ENCODE data around the gene POLR3H.
"Not testable (repeated sequence)": the region's sequence is repeated elsewhere in the genome, so short reads cannot be mapped to it uniquely, and the experiment has no call there.

Gene POLR3H

DNA sequence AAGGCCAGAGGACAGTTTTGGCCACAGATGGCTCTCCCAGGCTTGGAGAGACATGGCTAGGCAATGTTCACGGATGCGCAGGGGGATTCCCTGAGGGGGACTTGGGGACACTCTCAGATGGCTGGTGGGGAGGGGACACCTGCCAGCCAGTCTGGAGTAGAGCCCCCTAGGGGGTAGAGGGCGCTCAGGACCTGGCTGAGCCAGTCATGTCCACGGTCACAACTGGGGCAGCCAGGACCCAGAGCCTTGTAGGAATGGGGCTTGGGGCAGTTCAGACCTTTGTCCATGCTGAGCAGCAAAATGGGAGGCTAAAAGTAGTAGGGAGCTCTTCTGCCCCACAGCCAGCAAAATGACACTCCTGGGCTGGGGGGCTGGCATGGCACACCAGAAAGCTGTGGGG is 18.2 kb upstream of the POLR3H start:
- Mint-ChIP-seq H3K9me3 (no peaks in the 10 kb centered on the region), H3K36me3 (ENCODE audit: low read depth) (no peaks in the 10 kb centered on the region), H3K27me3 (ENCODE audit: low read depth, poor library complexity) (peaks cover 12% of the 10 kb centered on the region), H3K4me1 (peaks cover 58% of the 10 kb centered on the region), H3K27ac (no peak overlapping the region), H3K4me3 (peak overlapping the region; percentile 39)
- DNase-seq, result no peak
- TF ChIP-seq, protein P1, sequence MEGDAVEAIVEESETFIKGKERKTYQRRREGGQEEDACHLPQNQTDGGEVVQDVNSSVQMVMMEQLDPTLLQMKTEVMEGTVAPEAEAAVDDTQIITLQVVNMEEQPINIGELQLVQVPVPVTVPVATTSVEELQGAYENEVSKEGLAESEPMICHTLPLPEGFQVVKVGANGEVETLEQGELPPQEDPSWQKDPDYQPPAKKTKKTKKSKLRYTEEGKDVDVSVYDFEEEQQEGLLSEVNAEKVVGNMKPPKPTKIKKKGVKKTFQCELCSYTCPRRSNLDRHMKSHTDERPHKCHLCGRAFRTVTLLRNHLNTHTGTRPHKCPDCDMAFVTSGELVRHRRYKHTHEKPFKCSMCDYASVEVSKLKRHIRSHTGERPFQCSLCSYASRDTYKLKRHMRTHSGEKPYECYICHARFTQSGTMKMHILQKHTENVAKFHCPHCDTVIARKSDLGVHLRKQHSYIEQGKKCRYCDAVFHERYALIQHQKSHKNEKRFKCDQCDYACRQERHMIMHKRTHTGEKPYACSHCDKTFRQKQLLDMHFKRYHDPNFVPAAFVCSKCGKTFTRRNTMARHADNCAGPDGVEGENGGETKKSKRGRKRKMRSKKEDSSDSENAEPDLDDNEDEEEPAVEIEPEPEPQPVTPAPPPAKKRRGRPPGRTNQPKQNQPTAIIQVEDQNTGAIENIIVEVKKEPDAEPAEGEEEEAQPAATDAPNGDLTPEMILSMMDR (IDR thresholded peaks at IDR 0.05), result no peak

DNA sequence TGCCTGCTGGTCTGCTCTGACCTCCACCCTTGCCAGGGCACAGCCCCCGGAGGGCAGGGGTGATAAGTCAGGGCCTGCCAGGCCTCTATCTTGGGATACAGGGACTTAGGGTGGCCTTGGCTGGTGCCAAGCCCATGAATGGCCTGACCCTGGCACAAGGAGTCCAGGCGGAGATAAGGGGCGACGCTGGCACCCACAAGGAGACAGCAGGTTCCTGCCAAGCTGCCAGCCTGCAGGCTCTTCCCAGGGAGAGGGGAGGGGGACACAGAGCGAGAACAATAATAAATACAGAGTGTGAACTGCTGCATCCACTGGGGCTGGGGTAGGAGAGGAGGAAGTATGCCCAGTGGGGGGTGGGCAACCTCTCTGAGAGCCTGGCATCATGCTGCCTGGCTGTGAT is 17.5 kb upstream of the POLR3H start:
- Mint-ChIP-seq H3K9me3 (no peaks in the 10 kb centered on the region), H3K36me3 (ENCODE audit: low read depth) (no peaks in the 10 kb centered on the region), H3K27ac (no peak overlapping the region), H3K4me3 (no peak overlapping the region), H3K27me3 (ENCODE audit: low read depth, poor library complexity) (peaks cover 12% of the 10 kb centered on the region), H3K4me1 (peaks cover 65% of the 10 kb centered on the region)
- DNase-seq, result no peak
- TF ChIP-seq, protein P1 (IDR thresholded peaks at IDR 0.05), result no peak

DNA sequence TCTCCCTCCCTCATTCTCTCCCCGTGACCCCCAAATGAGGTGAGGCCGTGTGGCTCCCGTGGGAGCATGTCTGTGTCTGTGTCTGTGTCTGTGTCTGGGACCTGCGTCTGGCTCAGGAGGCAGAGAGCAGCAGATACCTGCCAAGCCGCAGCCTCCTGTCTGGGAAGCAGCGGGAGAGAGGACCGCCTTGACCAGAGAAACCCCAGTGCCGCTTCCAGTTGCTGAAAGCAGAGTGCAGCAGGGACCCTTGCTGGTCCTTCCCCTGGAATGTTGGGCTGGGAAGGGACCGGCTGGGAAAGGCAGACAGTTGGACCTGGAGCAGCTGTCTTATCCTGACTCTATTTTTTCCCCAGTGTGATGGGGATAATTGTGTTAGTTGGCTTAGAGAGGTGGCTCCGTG is 17.1 kb upstream of the POLR3H start:
- TF ChIP-seq, protein P1 (IDR thresholded peaks at IDR 0.05), result no peak
- Mint-ChIP-seq H3K4me1 (peaks cover 69% of the 10 kb centered on the region), H3K27me3 (ENCODE audit: low read depth, poor library complexity) (peaks cover 12% of the 10 kb centered on the region), H3K9me3 (no peaks in the 10 kb centered on the region), H3K4me3 (peak overlapping the region; percentile 74), H3K36me3 (ENCODE audit: low read depth) (no peaks in the 10 kb centered on the region), H3K27ac (no peak overlapping the region)
- DNase-seq, result peak; percentile 37

DNA sequence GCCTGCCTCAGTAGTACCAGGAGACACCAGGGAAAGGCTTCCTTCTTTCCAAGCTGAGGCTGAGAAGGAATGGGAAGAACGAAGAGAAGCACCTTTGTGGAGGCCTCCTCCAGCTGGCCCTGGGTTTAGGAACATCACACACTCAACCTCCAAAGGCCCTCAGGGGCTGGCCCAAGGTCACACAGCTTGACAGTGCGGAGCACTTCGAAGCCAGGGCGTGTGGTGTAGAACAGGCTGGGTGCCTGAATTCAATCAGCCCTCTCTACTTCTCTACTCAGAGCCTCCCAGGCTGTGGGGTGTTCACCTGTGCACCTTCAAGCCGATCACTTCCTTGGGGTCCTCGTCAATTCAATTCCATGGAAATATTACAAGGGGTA is 15.8 kb upstream of the POLR3H start:
- TF ChIP-seq, protein P1 (IDR thresholded peaks at IDR 0.05), result no peak
- peak overlapping the region; percentile 48 for H3K27ac Mint-ChIP-seq
- H3K9me3 Mint-ChIP-seq, result no peaks in the 10 kb centered on the region
- H3K4me3 Mint-ChIP-seq, result peak overlapping the region; percentile 74
- DNase-seq, result no peak
- H3K36me3 Mint-ChIP-seq (ENCODE audit: low read depth), result no peaks in the 10 kb centered on the region
- peaks cover 12% of the 10 kb centered on the region for H3K27me3 Mint-ChIP-seq (ENCODE audit: low read depth, poor library complexity)
- H3K4me1 Mint-ChIP-seq, result peaks cover 82% of the 10 kb centered on the region

DNA sequence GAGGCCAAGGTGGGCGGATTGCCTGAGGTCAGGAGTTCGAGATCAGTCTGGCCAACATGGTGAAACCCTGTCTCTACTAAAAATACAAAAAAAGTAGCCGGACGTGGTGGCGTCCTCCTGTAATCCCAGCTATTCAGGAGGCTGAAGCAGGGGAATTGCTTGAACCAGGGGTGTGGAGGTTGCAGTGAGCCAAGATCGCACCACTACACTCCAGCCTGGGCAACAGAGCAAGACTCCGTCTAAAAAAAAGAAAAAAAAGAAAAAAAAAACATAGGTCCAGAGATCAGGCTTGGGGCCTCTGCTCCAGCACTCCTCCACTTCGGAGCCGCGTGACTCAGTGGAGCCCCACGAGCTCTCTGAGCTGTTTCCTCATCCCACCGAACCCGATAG is 14.0 kb upstream of the POLR3H start:
- peak overlapping the region; percentile 15 for H3K4me3 Mint-ChIP-seq
- not testable (repeated sequence) for H3K9me3 Mint-ChIP-seq; DNase-seq; H3K36me3 Mint-ChIP-seq (ENCODE audit: low read depth); H3K27me3 Mint-ChIP-seq (ENCODE audit: low read depth, poor library complexity); H3K27ac Mint-ChIP-seq
- H3K4me1 Mint-ChIP-seq, result peaks cover 89% of the 10 kb centered on the region

DNA sequence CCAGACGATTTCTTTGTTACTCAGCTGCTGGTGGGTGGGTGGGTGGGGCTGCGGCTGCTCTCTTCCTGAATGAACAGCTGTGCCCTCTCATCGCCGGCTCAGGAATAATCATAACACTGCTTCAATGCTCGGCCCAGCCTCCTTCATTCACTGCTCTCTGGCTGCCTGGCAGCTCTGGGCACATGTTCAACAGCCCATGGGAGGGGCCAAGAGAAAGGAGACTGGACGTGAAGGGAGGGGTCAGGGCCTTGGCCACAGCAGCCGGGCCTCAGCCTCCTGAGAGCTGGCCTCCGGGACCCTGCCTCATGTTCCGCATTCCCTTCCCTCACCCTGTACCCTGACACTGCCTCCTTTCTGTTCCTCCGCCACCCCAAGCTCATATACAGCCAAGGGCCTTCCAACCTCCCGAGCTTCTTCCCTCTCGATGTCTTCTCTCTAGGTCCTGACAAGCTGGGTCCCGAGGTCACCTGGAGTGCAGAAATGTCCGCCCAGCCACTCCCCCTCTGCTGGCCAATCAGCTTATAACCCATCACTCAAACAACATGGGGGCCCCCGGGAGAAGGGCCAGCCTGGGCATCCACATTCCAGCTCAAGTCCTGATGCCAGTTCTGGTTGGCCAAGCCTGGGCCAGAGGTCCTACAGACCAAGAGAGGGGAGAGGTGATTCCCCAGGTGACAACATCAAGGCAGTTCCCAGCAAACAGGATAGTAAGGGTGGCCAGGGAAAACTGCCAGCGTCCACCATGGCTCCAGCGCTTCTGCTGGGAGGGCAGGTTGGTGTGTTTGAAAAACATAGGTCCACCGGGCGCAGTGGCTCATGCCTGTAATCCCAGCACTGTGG is 13.4 kb upstream of the POLR3H start:
- peaks cover 88% of the 10 kb centered on the region for H3K4me1 Mint-ChIP-seq
- TF ChIP-seq, protein P1 (IDR thresholded peaks at IDR 0.05), result no peak
- no peak overlapping the region for H3K4me3 Mint-ChIP-seq
- DNase-seq, result no peak
- H3K9me3 Mint-ChIP-seq, result no peaks in the 10 kb centered on the region
- H3K36me3 Mint-ChIP-seq (ENCODE audit: low read depth), result no peaks in the 10 kb centered on the region
- peaks cover 3% of the 10 kb centered on the region for H3K27me3 Mint-ChIP-seq (ENCODE audit: low read depth, poor library complexity)
- peak overlapping the region; percentile 97 for H3K27ac Mint-ChIP-seq

All from nephron progenitor cell (in vitro differentiated cells).